Renal cortex interstitium (tissue), 11 donors: Measurements from ENCODE around the gene DNM3. TPM values are rescaled to one million over a fixed set of nuclear protein-coding genes. Genes with fewer than 3 reads are reported as not detected.
A peak's percentile ranks its signal among the peaks of the same experiment; 100 is the strongest.
"Not testable (repeated sequence)": the region's sequence is repeated elsewhere in the genome, so short reads cannot be mapped to it uniquely, and the experiment has no call there.

Source experiments
- DNase-seq, 11 donors: peaks; one replicate each; pipeline ENCODE4 v3.0.0-alpha.2; 2013; ENCODE audit warnings: low read depth in 9 of 11, low spot score in 4 of 11; ENCODE audit errors: extremely low read depth in 1 of 11
- polyA plus RNA-seq, 3 donors: library from polyadenylated mRNA; unstranded; fragments of 120-200 nt; gene quantifications; one replicate each; pipeline ENCODE4 v1.2.1, GENCODE V29; 2013; ENCODE audit not compliant: insufficient read length in 3 of 3

DNM3 gene
- polyA plus RNA-seq, 3 donors = 4.2 to 5.2 (median 4.8) TPM

DNA sequence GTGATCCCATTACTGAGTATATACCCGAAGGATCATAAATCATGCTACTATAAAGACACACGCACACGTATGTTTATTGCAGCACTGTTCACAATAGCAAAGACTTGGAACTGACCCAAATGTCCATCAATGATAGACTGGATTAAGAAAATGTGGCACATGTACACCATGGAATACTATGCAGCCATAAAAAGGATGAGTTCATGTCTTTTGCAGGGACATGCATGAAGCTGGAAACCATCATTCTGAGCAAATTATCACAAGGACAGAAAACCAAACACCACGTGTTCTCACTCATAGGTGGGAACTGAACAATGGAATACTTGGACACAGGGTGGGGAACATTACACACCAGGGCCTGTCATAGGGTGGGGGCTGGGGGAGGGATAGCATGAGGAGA lies 466.2 kb downstream of the DNM3 start:
- DNase-seq = not testable (repeated sequence)

DNA sequence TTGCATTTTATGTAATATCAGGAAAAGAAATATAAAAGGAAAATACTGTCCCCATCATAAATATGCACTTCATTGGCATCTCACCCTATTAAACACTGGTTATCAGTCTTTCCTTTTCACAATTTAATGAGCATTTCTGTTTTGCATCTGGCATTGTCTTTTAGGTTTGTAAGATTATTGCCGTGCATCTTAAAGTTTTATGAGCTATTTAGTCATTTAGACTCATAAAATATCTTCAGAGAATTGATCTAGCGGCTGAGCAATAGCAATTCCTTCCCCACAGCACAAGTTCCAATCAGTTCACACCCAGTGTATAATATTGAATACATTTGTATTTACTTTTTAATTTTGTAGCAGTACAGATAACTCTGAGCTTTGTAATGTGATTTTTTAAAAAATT lies 466.8 kb downstream of the DNM3 start:
- no peak for DNase-seq

DNA sequence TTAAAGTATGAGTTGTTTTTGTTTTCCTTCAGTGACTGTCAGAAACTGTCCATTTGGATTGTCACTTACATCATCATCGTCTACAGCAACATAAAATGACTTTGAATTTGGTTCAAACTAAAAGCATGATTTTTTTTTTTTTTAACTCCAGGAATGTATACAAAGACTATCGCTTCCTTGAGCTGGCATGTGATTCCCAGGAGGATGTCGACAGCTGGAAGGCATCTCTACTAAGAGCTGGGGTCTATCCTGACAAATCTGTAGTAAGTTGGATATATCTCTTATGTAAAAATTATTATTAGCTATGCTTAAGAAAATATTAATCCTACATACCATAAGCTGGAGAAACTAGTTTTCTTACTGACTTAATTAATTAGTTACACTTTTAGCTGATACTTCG lies 467.3 kb downstream of the DNM3 start:
- DNase-seq = no peak

DNA sequence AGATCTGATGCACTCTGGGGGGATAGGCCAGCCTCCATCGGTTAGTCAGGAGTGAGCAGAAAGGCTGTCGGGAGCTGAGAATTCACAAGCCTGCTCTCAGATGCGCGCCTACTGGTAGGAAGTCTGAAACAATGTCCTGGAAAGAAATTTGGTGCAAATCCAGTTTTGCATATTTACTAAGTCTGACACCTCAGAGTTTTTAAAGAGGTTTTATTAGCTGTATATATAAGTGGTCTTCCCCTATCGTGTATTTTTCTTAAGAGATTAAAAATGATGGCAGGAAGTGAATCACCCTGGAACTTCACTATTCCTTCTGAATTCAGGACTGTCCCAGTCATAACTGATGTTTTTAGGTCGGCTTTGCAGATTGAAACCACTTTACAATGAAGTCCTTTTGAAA lies 479.4 kb downstream of the DNM3 start:
- DNase-seq = no peak

DNA sequence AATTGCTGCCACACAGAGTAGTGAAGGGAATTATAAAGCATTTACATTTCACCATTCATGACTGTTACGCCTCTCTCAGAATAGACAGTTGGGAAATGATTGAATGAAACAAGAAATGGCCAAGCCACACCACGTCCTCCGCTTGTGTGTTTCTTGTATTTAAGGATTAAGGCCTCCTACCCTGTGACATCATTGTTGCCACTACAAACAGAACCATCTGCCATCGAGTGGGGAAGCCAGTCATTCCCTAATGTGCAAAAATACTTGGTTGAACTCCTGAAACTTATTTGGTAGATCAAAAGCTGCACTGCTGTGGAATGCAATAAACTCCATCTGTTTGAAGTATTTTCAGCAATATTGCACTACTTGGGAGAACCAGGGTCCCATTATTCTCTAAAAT lies 480.2 kb downstream of the DNM3 start:
- peak in 1 of 11 donors; percentile 39 for DNase-seq

DNA sequence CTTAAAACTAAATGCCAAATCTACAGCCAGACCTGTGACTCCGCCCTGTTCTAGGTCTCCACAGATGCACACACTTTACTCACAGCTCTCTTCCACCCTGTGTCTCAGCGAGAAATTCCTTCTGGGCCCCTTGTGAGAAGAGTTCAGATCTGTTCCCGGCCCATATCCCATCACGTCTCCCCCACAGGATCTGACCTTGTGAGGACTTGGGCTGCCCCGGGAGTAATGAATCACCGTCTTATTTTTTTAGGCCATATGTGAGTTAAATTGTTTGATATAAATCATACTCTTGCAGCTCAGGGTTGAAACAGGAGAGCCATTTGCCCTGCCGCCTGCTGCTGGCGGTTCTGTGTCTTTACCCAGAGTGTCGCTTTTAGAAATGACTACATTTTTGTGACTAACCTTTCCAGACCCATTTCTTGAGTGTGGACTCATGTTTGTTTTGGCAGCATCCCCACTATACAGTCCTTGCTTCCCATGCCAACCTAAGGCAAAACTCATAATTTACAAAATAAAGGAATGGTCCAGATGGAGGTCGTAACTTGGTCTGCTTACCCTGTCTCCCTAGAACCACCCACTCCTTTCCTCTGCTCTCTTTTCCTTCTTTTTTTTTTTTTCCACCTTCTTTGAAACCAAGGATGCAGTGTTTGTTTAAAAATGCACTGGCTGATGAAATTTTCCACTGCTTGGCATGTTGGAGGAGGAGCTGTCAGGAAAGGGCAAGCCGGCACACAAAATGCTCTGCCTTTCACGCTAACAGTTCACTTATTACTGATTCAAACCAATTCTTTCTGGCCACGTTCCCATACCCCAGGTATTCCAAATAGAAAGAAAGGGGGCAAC lies 481.1 kb downstream of the DNM3 start:
- DNase-seq = peak in 6 of 11 donors; percentile 50 to 79 (median 68)

DNA sequence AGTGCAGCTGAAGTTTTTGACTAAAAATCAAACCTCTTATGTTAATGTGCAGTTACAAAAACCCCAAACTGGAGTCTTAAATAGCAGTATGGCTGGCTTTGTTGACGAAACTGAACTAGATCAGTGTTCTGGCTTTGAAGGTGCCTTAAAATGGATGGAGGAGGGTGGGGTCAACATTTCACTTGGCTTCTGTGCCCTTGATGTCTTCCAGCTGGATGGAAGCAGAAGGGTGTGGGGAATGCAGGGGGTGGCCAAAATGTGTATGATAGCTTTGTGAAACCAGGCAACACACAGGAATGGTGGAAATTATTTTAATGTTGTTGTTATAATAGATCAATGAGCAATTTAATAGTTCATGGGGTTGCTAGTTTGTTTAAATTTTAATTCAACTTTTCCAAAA lies 482.4 kb downstream of the DNM3 start:
- DNase-seq = no peak

DNA sequence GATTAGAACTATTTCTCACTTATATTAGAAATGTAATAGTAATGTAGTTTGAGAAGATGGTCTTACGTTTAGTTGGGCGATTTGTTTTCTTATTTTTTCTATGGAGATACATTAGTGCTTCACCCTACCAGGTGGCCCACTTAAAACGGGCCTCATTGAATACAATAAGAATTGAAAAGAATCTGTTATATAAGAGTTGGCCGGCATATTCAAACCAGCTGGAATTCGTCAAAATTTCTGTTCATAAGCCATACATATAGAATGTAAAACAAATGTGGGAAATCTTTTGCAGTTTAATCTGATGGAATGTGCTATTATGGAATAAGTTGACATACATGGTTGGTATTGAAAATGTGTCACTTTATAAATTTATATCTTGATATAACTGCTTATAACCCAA lies 482.8 kb downstream of the DNM3 start:
- DNase-seq = no peak

DNA sequence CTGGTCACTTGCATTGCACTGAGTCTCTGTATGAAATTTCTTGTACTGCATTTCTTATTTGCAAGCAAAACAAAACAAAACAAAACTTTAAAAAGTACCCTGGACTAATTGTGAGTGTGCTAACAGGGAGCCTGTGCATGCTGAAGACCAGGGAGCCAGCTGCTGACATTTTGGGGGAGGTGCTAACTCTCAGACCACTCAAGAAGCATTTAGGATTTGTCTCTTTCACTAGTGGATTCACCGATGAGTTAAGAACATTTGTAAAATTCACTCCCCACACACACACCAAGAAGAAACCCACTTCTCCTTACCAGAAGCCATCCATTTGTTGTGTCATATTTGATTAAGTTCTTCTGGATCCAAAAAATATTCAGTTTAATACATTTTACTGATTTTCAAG lies 483.5 kb downstream of the DNM3 start:
- DNase-seq = no peak

DNA sequence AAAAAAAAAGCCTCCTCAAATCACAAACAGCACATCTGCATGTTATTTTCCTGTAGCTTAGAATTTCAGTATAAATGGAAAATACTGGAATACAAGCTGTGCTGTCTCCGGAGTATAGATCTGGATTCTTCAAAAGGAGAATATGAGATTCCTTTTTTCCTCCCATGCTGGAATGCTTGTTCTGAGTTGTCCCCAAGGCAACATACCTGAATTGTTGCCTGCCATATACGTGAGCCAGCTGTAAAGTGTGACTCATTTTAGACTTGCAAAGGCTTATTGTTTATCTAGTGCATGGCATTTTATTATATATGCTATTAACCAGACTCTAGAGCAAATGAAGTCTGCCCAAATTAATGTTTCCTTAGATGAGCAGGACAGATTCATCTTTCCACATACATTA lies 484.2 kb downstream of the DNM3 start:
- DNase-seq = no peak

DNA sequence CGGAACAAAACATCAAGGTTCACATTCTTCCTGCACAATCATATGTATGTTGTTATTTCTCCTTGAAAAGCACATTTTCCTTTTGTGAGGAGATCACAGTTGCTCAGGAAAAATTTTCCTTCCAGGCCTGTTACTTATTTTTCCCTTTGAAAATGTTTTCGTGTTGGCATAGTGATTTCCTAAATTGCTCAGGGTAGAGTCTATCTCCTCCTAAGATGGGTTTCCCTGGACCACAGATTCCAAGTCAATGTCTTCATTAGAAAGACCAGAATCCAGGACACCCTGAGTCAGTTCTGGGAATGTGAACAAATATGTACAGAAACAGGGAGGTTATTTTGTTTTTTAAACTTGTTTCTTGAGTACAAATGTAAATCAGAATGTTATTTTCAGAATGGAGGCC lies 484.8 kb downstream of the DNM3 start:
- DNase-seq = no peak

DNA sequence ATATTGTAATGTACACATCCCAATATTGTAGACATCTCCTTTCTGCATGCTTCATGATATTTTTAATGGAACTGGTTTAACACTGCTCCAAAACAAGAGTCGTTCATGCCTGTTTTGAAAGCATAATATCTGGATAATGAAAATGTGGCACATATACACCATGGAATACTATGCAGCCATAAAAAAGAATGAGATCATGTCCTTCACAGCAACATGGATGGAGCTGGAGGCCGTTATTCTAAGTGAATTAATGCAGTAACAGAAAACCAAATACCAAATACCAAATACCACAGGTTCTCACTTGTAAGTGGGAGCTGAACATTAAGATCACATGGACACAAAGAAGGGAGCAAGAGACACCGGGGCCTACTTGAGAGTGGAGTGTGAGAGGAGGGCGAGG lies 487.0 kb downstream of the DNM3 start:
- DNase-seq = no peak

DNA sequence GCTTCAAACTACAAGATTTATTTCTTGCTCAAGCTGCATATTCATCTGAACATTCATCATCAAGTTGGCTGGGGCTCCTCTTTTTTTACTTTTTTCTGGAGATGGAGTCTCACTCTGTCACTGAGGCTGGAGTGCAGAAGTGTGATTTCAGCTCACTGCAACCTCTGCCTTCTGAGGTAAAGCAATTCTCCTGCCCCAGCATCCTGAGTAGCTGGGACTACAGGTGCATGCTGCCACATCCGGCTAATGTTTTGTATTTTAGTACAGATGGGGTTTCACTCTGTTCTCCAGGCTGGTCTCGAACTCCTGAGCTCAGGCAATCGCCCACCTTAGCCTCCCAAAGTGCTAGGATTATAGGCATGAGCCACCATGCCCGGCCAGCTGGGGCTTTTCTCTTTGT lies 490.9 kb downstream of the DNM3 start:
- no peak for DNase-seq

DNA sequence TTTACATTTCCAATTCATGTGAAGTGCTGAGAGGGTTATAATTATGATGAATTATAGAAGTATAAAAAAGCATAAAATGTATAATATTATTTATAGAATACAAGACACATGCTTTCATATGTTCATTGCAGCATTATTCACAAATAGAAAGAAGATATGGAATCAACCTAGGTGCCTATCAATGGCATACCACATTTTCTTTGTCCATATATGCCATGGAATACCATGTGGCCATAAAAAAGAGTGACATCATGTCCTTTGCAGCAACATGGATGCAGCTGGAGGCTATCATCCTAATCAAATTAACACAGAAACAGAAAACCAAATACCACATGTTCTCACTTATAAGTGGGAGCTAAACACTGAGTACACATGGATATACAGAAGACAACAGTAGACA lies 494.1 kb downstream of the DNM3 start:
- DNase-seq = no peak

DNA sequence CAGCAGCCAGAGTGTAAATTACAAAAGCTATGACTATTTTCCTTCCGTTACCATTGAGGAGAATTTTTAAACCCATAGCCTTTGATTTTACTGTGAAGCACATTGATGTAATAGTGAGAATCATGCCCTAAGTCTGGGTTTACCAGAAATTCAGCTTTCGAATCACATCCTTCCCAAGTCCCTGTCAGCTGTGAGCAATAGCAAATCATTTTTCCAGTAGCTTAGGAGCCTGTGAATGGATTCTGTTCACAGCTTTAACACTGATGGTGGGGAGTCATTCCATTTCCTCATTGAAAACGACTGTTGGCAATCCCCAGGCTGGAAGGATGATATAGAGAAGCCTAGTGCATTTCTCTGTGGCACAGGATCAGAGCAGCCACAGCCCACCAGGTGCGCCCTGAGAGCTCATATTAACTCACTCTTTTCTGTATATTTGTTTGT lies 497.0 kb downstream of the DNM3 start:
- DNase-seq = no peak

DNA sequence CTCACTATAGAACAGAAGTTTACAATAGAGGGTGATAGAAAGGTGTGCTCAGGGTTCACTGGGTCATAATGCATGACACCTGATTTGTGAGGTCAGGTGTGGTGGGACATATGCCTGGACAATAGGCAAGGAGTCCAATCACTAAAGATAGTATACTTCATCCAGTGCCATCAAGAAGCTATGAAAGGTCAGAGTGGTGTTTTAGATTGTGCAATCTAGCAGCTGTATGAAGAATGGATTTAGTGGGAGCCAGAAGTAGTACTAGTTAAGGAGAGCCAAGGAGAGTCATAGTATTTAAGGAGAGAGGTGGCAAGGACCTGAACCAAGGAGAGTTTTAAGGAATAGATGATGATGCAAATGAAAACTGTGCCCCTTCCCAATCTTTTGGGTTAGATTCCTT lies 498.5 kb downstream of the DNM3 start:
- DNase-seq = no peak

DNA sequence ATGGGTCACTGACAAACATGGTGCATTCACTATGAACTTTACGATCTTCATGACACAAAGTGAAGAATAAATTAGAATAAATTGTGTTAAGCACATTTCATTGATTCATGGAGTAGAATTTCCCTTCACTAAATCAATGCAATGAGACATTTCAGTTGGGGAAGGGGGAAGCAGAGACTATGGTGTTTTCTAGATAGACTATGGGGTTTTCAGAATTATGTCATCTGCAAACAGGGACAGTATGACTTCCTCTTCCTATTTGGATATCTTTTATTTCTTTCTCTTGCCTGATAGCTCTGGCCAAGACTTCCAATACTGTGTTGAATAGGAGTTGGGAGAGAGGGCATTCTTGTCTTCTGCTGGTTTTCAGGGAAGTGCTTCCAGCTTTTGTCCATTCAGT lies 499.2 kb downstream of the DNM3 start:
- DNase-seq = no peak

DNA sequence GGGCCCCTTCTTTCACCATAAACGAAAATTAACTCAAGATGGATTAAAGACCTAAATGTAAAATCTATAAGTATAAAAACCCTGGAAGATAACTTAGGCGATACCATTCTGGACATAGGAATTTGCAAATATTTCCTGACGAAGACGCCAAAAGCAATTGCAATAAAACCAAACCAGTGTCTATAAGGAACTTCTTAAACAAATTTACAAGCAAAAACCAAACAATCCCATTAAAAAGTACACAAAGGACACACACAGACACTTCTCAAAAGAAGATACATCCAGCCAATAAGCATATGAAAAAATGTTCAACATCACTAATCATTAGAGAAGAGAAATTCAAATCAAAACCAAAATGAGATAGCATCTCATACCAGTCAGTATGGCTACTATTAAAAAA lies 500.4 kb downstream of the DNM3 start:
- DNase-seq = no peak

DNA sequence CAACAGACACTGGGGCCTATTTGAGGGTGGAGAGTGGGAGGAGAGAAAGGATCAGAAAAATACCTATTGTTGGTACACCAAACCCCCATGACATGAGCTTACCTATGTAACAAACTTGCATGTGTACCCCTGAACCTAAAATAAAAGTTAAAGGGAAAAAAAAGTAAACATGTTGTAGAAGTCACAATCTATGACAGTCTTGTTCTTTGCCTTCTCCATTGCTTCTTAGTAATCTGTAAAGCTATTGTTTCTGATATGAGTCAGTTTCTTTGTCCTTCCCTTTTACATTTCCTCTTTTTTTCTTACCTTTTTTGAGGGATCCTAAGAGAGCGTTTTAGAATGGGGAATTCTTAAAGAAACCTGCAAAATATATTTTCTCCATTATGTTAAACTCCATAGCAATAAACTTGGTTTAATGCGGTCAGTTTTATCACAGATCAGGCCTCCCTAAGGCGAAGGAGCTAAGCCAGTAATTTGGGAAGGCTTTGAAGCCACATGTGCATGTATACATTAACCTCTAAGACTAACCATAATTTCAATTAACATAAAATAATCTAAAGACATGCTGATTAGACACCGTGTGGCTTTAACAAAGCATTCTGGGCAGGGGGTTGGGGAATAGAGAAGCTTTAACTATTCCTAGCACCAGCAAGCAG lies 501.4 kb downstream of the DNM3 start:
- no peak for DNase-seq

DNA sequence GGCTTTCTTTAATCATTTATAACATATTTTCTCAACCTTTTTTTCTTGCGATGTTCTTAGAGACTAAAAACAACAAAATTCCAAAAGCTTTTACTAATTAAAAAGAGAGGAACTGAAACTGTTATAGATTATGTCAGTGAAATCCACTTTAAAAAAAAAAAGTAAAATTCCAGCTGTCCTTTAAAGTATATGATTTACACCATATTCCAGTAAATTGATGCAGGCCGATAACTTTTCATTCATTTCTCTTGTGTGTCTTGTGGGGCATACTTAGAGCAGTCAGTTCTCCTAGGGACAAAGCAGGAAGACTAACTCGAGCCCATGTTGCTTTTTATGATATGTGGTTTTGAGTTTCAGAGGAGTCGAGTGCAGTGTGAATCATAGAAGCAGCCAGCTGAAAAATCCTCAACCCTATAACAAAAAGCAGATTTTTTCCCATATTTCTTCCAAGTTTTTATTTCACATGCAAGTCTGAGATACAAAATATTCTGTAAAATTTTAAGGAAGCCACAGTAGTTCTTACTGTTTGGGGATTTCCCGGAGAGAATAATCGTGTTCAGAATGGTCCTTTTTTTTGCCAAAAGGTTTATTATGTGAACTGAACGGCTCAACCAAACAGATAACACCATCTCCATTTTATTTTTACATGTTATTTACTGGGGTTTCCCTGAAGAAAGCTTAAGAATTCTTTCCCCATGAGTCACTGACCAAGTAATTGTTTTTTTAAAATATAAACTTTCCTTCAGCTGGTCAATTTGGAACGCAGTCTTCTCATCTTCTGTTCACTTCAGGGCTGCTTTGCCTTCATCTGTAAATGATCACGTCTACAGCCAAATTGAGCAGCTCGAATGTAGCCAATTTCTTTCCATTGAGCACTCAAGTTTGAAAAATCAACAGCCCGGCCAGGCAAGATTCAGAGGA lies 502.2 kb downstream of the DNM3 start:
- DNase-seq = no peak
